Endothelial cell (in vitro differentiated cells): ENCODE results near the gene PNKD. TPM values are rescaled to one million over a fixed set of nuclear protein-coding genes. Genes with fewer than 3 reads are reported as not detected.

Experiments used
- DNase-seq: peaks from one replicate; pipeline ENCODE4 v3.0.0; 2021; ENCODE audit warnings: low spot score
- H3K27ac Mint-ChIP-seq: one replicate; pipeline ENCODE4 v1.8.0; 2021; ENCODE audit warnings: mixed read lengths, inconsistent platforms; ENCODE audit not compliant: unreplicated experiment
- H3K27me3 Mint-ChIP-seq: one replicate; pipeline ENCODE4 v1.8.0; 2021; ENCODE audit warnings: mild to moderate bottlenecking, moderate library complexity, mixed read lengths, inconsistent platforms; ENCODE audit not compliant: unreplicated experiment
- H3K36me3 Mint-ChIP-seq: one replicate; pipeline ENCODE4 v1.8.0; 2021; ENCODE audit warnings: mild to moderate bottlenecking, low read depth, mixed read lengths, inconsistent platforms; ENCODE audit not compliant: unreplicated experiment
- H3K4me1 Mint-ChIP-seq: one replicate; pipeline ENCODE4 v1.8.0; 2021; ENCODE audit warnings: mild to moderate bottlenecking, mixed read lengths, inconsistent platforms; ENCODE audit not compliant: unreplicated experiment
- H3K4me3 Mint-ChIP-seq: one replicate; pipeline ENCODE4 v1.8.0; 2021; ENCODE audit warnings: mild to moderate bottlenecking, mixed read lengths, inconsistent platforms; ENCODE audit not compliant: unreplicated experiment
- H3K9me3 Mint-ChIP-seq: one replicate; pipeline ENCODE4 v1.8.0; 2021; ENCODE audit warnings: mixed read lengths, inconsistent platforms; ENCODE audit not compliant: unreplicated experiment
- total RNA-seq: library from RNA; stranded (reverse); fragmentation: NEBNext Ultra II Directional; extraction: Animal tissue kit (Norgen Biotek cat#: 25700); gene quantifications from one replicate; pipeline ENCODE4 v1.2.1, GENCODE V29; 2021; ENCODE audit not compliant: unreplicated experiment
- TF ChIP-seq, protein P1 (sequence below): fragments of 200-600 bp; sonication (generic); IDR thresholded peaks from one replicate; pipeline ENCODE4 v1.5.0; 2021; ENCODE audit warnings: antibody characterized with exemption; ENCODE audit not compliant: unreplicated experiment

PNKD gene
- total RNA-seq, 1 donor from 2014 or later, result 31.7 TPM

DNA sequence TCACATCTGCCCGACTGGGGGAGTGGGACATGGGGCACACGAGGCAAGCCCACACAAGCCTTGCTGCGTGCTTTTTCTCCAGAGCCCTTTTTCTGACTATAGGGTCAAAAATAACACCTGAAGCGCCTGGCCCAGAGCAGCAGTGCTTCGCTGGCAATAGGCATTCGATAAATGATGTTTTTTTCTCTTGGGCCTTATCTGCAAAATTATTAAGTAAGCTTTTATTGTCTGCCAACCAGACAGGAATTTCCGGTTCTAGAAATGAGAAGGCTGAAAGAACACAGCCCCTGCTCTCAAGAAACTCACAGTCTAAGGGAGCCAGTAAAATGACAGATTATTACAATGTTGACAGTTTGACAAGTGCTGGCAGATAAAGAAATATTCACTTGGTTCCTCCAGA lies 24.7 kb downstream of the PNKD start:
- H3K36me3 Mint-ChIP-seq, result peaks cover 8% of the 10 kb centered on the region
- H3K27ac Mint-ChIP-seq, result no peak overlapping the region
- DNase-seq, result no peak
- H3K4me1 Mint-ChIP-seq, result peaks cover 24% of the 10 kb centered on the region
- no peaks in the 10 kb centered on the region for H3K9me3 Mint-ChIP-seq
- H3K27me3 Mint-ChIP-seq, result peaks cover 6% of the 10 kb centered on the region
- TF ChIP-seq, protein P1, sequence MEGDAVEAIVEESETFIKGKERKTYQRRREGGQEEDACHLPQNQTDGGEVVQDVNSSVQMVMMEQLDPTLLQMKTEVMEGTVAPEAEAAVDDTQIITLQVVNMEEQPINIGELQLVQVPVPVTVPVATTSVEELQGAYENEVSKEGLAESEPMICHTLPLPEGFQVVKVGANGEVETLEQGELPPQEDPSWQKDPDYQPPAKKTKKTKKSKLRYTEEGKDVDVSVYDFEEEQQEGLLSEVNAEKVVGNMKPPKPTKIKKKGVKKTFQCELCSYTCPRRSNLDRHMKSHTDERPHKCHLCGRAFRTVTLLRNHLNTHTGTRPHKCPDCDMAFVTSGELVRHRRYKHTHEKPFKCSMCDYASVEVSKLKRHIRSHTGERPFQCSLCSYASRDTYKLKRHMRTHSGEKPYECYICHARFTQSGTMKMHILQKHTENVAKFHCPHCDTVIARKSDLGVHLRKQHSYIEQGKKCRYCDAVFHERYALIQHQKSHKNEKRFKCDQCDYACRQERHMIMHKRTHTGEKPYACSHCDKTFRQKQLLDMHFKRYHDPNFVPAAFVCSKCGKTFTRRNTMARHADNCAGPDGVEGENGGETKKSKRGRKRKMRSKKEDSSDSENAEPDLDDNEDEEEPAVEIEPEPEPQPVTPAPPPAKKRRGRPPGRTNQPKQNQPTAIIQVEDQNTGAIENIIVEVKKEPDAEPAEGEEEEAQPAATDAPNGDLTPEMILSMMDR, result no peak
- no peak overlapping the region for H3K4me3 Mint-ChIP-seq

GRCh38 chr2:218296200-218296599 lies 25.9 kb downstream of the PNKD start:
- no peak overlapping the region for H3K4me3 Mint-ChIP-seq
- TF ChIP-seq, protein P1, result no peak
- peaks cover 4% of the 10 kb centered on the region for H3K27me3 Mint-ChIP-seq
- peaks cover 12% of the 10 kb centered on the region for H3K4me1 Mint-ChIP-seq
- no peak for DNase-seq
- H3K9me3 Mint-ChIP-seq, result no peaks in the 10 kb centered on the region
- H3K27ac Mint-ChIP-seq, result no peak overlapping the region
- H3K36me3 Mint-ChIP-seq, result peaks cover 3% of the 10 kb centered on the region

DNA sequence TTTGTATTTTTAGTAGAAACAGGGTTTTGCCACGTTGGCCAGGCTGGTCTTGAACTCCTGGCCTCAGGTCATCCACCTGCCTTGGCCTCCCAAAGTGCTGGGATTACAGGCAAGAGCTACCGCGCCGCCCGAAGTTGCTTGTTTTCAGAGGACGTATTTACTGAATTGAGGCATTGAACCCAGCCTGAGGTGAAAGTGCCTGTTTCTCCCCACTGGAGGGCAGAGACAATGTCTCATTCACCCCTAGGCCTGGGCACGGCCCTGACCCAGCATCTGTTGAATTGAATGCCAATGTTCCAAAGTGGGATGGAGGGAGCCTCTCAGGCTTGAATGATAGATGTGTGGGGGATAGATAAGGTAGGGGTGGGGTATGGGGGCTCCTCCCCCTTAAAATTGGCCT lies 26.5 kb downstream of the PNKD start:
- Mint-ChIP-seq H3K4me1 (peaks cover 6% of the 10 kb centered on the region), H3K4me3 (no peak overlapping the region), H3K27ac (no peak overlapping the region), H3K36me3 (peaks cover 3% of the 10 kb centered on the region), H3K9me3 (no peaks in the 10 kb centered on the region), H3K27me3 (peaks cover 4% of the 10 kb centered on the region)
- no peak for DNase-seq
- TF ChIP-seq, protein P1, result no peak

- Mint-ChIP-seq H3K27me3 (peaks cover 4% of the 10 kb centered on the region), H3K9me3 (no peaks in the 10 kb centered on the region), H3K4me1 (peaks cover 2% of the 10 kb centered on the region), H3K4me3 (no peak overlapping the region), H3K27ac (no peak overlapping the region), H3K36me3 (no peaks in the 10 kb centered on the region)
- TF ChIP-seq, protein P1, result no peak
- no peak for DNase-seq
These were observed 28.1 kb downstream of the PNKD start for GRCh38 chr2:218298314-218298875.

DNA sequence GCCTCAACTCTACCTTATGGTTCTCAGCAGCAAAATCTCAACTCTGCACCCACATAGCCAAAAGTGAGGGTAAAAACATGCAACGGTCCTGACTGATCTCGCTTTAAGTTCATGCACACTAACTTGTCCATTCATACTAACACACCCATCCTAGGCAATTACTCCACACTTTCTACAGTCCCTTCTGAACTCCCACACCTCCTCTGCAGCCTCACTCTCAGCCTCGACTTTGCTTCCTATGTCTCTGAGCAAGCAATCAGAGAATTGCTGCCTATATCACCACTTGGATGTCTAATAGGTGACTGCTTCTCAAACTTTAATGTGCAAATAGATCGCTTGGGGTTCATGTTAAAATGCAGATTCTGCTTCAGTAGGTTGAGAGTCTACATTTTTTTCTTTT lies 29.8 kb downstream of the PNKD start:
- no peak overlapping the region for H3K27ac Mint-ChIP-seq

More for the DNA sequence above, 29.8 kb downstream of the PNKD start:
- no peaks in the 10 kb centered on the region for H3K36me3 Mint-ChIP-seq
- no peak for DNase-seq
- peaks cover 2% of the 10 kb centered on the region for H3K4me1 Mint-ChIP-seq
- no peaks in the 10 kb centered on the region for H3K9me3 Mint-ChIP-seq
- TF ChIP-seq, protein P1, result no peak
- peaks cover 6% of the 10 kb centered on the region for H3K27me3 Mint-ChIP-seq
- H3K4me3 Mint-ChIP-seq, result no peak overlapping the region
